Activated T-cell treated with anti-CD3 and anti-CD28 coated beads, Interleukin-2, amount 50 U/mL, for 24 hours (primary cell): Measurements from ENCODE around the gene RNF223.
"Not testable (repeated sequence)": the region's sequence is repeated elsewhere in the genome, so short reads cannot be mapped to it uniquely, and the experiment has no call there.

ENCODE experiments used
- DNase-seq: peaks from one replicate; pipeline ENCODE4 v3.0.0-alpha.2; 2020
- H3K27ac Mint-ChIP-seq: 2 replicates; pipeline ENCODE4 v1.8.0; 2020; ENCODE audit warnings: mild to moderate bottlenecking, mixed read lengths
- H3K27me3 Mint-ChIP-seq: 2 replicates; pipeline ENCODE4 v1.8.0; 2020; ENCODE audit warnings: mixed read lengths
- H3K36me3 Mint-ChIP-seq: 2 replicates; pipeline ENCODE4 v1.8.0; 2020; ENCODE audit warnings: low read depth, mixed read lengths
- H3K4me1 Mint-ChIP-seq: 2 replicates; pipeline ENCODE4 v1.8.0; 2020; ENCODE audit warnings: low read depth, mixed read lengths
- H3K4me3 Mint-ChIP-seq: 2 replicates; pipeline ENCODE4 v1.8.0; 2020; ENCODE audit warnings: mild to moderate bottlenecking, moderate library complexity, mixed read lengths
- H3K9me3 Mint-ChIP-seq: 2 replicates; pipeline ENCODE4 v1.8.0; 2020; ENCODE audit warnings: mixed read lengths

Gene RNF223

DNA sequence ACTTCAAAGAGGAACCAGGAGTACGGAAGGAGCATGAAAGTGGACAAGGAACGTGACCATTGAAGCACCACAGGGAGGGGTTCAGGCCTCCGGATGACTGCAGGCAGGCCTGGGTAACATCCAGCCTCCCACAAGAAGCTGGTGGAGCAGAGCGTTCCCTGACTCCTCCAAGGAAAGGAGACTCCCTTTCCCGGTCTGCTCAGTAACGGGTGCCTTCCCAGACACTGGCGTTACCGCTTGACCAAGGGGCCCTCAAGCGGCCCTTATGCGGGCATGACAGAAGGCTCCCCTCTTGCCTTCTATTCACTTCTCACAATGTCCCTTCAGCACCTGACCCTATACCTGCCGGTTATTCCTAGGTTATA is 8.2 kb downstream of the RNF223 start:
- Mint-ChIP-seq H3K27ac (peak overlapping the region; percentile 2), H3K36me3 (peaks cover 10% of the 10 kb centered on the region), H3K4me3 (peak overlapping the region; percentile 50), H3K4me1 (peaks cover 45% of the 10 kb centered on the region)
- not testable (repeated sequence) for H3K27me3 Mint-ChIP-seq, DNase-seq, H3K9me3 Mint-ChIP-seq

DNA sequence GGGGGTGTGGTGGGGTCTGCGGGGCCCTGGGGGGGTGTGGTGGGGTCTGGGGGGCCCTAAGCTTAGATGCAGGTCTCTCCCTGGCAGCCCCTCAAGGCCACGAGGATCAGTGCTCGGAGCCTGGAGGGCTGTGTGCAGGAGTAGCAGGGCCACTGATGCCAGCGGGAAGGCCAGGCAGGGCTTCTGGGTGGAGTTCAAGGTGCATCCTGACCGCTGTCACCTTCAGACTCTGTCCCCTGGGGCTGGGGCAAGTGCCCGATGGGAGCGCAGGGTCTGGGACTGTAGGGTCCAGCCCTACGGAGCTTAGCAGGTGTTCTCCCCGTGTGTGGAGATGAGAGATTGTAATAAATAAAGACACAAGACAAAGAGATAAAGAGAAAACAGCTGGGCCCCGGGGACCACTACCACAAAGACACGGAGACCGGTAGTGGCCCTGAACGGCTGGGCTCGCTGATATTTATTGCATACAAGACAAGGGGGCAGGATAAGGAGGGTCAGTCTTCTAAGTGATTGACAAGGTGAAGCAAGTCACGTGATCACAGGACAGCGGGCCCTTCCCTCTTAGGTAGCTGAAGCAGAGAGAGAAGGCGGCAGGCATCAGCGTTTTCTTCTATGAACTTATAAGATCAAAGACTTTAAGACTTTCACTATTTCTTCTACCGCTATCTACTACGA is 8.7 kb downstream of the RNF223 start:
- Mint-ChIP-seq H3K27me3 (peaks cover 8% of the 10 kb centered on the region), H3K36me3 (peaks cover 13% of the 10 kb centered on the region), H3K27ac (peak overlapping the region; percentile 2), H3K4me1 (peaks cover 48% of the 10 kb centered on the region), H3K4me3 (peak overlapping the region; percentile 50), H3K9me3 (no peaks in the 10 kb centered on the region)
- DNase-seq: no peak

DNA sequence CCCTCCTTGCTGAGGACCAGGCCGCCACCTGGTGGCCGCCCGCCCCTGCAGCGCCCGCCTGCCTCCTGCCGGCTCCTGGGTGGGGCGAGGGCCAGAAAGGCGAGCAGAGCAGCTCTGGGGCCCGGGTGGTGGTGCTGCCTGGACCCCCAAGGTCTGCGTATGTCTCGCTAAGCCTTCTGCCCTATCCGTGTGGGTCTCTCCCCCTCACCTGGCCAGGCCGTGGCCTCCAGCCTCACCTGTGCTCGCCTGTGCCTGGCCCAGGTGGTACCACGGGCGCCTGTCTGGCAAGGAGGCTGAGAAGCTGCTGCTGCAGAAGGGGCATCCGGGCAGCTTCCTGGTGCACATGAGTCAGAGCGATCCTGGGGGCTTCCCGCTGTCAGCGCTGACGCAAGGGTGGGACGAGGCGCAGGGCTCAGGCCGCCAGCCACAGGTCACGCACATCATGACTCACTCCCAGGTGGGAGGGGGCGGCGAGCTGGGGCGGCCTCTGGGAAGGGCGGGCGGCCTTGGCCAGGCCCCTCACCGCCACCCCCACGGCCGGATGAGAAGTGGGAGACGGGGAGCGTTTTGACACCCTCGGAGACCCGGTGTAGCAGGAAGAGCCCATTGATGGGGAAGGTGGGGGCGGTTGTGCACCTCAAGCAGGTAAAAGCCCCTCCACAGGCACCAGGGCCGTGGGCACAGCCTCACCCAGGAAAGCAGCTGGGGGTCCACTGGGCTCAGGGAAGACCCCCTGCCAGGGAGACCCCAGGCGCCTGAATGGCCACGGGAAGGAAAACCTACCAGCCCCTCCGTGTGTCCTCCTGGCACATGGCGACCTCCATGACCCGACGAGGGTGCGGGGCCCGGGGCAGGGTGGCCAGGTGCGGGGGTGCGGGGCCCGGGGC is 9.9 kb downstream of the RNF223 start:
- peak; percentile 93 for DNase-seq
- Mint-ChIP-seq H3K27me3 (peaks cover 10% of the 10 kb centered on the region), H3K4me3 (peak overlapping the region; percentile 78), H3K4me1 (peaks cover 53% of the 10 kb centered on the region), H3K9me3 (no peaks in the 10 kb centered on the region), H3K27ac (peak overlapping the region; percentile 90), H3K36me3 (peaks cover 18% of the 10 kb centered on the region)

DNA sequence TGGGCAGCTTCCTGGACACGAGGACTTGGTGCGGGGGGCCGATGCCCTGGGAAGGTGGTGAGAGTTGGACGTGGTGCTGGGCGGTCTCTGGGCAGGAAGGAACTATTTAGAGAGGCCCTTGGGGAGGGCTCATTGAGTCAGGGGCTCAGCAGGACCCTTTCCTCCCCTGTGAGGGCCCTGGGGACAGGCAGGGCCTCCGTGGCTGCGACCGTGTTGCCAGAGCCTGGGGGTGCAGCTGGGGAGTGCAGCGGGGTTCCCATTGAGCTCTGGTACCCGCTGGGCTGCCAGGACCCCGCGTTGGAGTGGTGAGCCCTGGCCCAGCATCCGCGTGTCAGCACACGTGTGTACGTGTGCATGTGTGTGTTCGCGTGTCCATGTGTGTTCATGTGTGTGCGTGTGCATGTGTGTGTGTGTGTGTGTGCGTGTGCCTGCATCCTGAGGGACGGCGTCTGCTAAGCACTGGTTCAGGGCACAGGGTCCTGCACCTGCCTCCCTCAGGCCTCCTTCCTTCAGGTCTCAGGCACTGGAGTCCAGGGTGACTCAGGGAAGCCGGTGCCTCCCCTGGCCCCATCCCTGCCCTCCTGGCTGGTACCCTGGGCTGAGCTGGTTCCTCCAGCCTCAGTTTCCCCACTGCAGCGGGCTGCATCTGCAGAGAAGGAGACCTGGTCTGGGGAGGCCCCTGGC is 10.7 kb downstream of the RNF223 start:
- Mint-ChIP-seq H3K36me3 (peaks cover 18% of the 10 kb centered on the region), H3K27ac (peak overlapping the region; percentile 90), H3K27me3 (peaks cover 16% of the 10 kb centered on the region), H3K4me3 (peak overlapping the region; percentile 78), H3K4me1 (peaks cover 57% of the 10 kb centered on the region), H3K9me3 (no peaks in the 10 kb centered on the region)
- DNase-seq: no peak

DNA sequence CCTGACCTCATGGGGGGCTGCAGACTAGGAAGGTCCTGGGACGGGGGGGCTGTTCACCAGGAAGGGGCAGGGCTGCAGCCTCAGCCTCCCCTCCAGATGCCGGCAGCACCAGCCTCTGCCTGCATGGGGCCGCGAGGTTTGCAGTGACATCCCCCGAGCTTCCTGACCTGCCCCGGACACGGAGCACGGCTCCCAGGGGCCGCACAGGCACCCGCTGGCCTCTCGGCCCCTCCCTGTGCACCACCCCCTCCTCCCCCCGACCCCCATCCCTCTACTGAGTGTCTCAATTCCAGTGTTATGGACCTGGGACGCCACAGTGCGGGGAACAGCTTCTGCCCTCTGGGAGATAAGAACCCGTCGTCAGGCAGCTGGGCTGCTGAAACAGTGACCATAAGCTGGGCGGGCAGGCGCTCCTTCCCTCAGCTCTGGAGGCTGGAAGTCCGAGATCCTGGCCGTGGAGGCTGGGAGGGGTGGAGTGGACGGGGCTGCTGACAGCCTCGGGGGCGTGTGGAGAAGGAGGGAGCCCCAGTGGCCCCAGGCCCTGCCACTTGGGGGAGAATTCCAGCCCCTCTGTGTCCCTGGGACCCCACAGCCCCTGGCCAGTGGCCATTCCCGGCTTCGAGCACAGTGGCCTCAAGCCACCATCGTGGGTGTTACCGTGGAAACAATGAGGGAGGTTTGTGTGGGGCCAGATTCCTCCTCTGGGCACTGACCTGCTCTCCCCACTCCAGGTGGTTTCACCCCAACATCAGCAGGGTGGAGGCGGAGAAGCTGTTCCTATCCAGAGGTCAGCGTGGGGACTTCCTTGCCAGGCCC is 11.6 kb downstream of the RNF223 start:
- Mint-ChIP-seq H3K4me1 (peaks cover 54% of the 10 kb centered on the region), H3K27me3 (peaks cover 24% of the 10 kb centered on the region), H3K36me3 (peaks cover 18% of the 10 kb centered on the region), H3K27ac (peak overlapping the region; percentile 87), H3K9me3 (no peaks in the 10 kb centered on the region), H3K4me3 (peak overlapping the region; percentile 78)
- no peak for DNase-seq

DNA sequence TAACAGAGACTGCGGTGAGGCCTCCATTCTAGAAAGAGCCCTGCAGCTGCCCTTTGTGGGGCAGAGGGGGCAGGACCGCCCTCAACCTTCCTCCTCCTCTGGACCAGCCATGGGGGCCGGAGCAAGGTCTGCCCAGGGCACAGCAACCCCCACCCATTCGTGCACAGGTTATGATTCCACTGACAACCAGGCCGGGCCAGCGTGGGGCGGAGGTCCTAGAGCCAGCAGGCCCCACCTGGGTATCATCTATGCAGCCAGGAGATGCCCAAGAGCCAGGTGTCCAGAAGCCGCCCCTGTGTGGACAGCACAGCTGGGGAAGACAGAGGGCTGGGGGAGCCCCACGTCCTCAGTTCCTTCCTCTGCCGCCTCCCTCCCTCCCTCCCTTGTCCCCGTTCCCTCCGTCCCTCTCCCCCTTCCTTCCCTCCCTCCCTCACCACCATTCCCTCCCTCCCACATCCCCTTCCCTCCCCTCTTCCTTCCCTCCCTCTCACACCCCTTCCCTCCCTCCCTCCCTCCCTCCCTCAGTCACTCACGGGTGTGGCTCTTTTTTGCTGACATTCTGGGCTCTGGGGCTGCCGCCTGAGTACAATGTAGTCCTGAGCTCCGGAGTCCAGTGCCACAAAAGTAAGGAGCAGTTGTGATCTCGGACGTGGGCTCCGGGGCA is 12.3 kb downstream of the RNF223 start:
- Mint-ChIP-seq H3K36me3 (peaks cover 18% of the 10 kb centered on the region), H3K4me1 (peaks cover 54% of the 10 kb centered on the region), H3K27me3 (peaks cover 30% of the 10 kb centered on the region), H3K27ac (peak overlapping the region; percentile 71), H3K9me3 (no peaks in the 10 kb centered on the region), H3K4me3 (peak overlapping the region; percentile 85)
- no peak for DNase-seq

DNA sequence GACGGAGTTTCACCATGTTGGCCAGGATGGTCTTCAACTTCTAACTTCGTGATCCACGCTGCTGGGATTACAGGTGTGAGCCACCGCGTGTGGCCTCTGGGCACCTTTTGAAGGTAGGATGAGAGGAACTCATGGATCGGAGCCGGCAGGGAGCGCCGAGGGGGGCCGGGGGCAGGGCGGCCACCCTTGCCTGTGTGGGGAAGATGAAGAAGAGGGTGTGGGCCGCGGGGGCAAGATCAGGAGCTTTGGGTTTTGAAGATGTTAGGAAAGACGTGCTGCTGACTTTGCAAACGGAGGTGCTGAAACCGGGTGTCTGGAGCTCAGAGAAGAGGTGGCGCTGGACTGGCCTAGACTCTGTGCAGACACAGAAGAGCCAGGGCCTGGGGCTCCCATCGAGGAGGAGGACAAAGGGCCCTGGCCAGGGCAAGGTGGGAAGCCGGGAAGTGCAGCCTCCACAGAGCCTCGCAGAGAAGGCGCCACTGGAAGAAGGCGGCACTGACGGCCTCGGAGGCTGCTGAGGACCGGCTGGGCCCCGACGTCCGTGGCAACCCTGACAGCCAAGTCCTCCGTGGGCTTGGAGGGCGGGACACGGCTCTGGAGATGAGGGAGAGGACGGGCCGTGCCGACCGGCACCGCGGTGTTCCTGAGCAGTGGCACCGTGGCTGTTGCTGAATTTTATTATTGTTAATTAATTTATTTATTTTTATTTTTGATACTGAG is 13.7 kb downstream of the RNF223 start:
- H3K27ac Mint-ChIP-seq: peak overlapping the region; percentile 26
- H3K4me3 Mint-ChIP-seq: peak overlapping the region; percentile 85

DNA sequence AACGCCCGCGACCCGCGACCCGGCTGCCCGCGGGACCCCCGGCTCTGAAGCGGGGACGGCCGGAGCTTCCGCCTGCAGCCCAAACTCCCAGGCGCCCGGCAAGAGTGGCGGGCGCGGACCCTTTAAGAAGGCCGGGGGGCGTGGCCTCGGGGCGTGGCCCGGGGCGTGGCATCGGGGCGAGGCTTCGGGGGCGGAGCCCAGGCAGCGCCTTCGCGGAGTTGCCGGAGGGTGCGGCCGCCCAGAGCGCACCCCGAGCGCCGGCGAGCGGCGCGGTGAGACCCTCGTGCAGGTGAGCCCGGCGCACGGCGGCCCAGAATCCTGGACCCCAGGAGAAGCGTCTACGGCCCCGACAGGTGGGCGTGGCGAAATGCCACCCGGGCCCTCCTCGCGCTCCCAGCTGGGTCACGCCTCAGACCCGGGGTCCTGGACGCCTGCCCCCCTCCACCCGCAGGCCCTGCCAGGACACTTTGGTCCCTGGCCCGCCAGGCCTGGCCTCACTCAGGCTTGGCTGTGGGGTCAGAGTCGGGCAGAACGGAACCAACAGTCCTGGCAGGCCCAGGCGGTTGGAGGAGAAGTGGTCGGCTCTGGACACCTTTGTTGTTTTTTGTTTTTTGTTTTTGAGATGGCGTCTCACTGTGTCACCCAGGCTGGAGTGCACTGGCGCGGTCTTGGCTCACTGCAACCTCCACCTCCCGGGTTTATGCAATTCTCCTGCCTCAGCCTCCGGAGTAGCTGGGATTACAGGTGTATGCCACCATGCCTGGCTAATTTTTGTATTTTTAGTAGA is 14.4 kb downstream of the RNF223 start:
- Mint-ChIP-seq H3K4me3 (peak overlapping the region; percentile 85), H3K27me3 (peaks cover 33% of the 10 kb centered on the region)

More for the DNA sequence above, 13.7 kb downstream of the RNF223 start:
- Mint-ChIP-seq H3K4me1 (peaks cover 45% of the 10 kb centered on the region), H3K36me3 (peaks cover 16% of the 10 kb centered on the region), H3K9me3 (no peaks in the 10 kb centered on the region), H3K27me3 (peaks cover 33% of the 10 kb centered on the region)
- no peak for DNase-seq

DNA sequence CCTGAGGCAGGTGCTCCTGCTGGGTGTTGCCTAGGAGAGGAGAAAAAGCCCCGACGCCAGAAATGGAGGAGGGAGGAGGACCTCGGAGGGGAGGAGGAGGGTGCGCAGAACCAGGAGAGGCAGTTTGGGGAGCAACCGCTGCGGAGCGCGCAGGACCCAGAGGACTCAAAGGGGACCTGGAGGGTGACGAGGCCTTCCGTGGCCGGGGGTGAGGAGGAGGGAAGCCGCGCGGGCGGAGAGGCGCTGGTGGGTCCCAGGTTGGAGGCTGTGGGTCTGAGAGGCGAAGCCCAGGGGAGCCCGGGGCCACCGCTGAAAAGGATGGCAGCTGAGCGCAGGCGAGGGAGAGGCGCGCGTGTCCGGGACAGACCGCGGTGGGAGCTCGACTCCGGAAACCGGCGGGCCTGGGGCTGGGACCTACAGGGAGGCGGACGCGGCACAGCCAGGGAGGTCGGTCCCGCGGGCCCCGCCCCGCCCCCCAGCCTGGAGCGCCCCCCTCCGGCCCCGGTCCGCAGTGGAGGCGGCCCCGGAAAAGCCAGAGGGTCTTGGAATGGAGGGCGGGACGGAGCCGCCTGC is 15.1 kb downstream of the RNF223 start:
- no peak for DNase-seq
- Mint-ChIP-seq H3K36me3 (peaks cover 18% of the 10 kb centered on the region), H3K27ac (peak overlapping the region; percentile 29), H3K4me3 (peak overlapping the region; percentile 77), H3K4me1 (peaks cover 37% of the 10 kb centered on the region), H3K9me3 (no peaks in the 10 kb centered on the region), H3K27me3 (peaks cover 33% of the 10 kb centered on the region)

More for the DNA sequence above, 14.4 kb downstream of the RNF223 start:
- H3K9me3 Mint-ChIP-seq: no peaks in the 10 kb centered on the region
- peaks cover 42% of the 10 kb centered on the region for H3K4me1 Mint-ChIP-seq
- H3K27ac Mint-ChIP-seq: peak overlapping the region; percentile 26
- peaks cover 18% of the 10 kb centered on the region for H3K36me3 Mint-ChIP-seq
- DNase-seq: peak; percentile 99

DNA sequence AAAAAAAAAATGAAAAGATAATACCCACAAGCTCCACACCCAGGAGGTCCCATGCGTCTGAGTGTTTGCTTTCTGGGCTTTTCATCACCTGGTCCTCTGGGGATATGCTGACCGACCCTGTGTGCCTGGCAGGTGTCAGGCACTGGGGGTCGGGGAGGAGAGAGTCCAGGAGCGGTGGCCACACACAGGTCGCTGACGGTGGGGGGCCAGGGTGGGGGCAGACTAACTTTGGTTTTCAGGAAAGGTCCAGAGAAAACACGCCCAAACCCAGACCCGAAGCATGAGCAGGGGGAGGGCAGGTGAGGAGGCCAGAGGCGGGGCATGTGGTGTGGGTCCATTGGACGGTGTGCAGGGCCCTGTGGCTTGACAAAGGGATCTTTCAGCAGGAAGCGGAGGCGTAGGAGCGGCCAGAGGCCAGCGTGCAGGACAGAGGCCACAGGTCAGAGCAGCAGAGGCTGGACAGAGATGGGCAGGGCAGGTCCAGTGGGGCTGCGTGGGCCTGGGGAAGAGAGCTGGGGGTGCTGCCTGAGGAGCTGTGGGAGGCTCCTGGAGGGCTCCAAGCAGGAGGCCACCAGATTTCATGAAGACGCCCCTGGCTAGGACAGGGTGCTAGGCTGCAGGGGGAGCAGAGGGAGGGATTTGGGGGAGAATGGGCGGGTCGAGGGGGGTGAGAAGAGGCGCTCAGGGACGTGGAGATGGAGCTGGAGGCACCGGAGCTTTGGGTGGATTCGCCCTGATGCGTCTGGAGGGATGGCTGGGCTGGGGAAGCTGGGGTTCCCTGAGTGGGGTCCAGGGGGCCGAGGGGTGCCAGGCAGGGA is 15.8 kb downstream of the RNF223 start:
- Mint-ChIP-seq H3K9me3 (no peaks in the 10 kb centered on the region), H3K4me3 (peak overlapping the region; percentile 77), H3K27ac (peak overlapping the region; percentile 29), H3K27me3 (peaks cover 33% of the 10 kb centered on the region), H3K36me3 (peaks cover 18% of the 10 kb centered on the region), H3K4me1 (peaks cover 32% of the 10 kb centered on the region)
- DNase-seq: no peak

DNA sequence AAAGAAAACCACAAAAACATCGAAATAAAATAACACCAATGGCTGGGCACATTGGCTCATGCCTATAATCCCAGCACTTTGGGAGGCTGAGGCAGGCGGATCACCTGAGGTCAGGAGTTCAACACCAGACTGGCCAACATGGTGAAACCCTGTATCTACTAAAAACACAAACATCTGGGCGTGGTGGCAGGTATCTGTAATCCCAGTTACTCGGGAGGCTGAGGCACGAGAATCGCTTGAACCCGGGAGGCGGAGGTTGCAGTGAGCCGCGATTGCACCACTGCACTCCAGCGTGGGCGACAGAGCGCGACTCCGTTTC is 16.4 kb downstream of the RNF223 start:
- not testable (repeated sequence) for H3K4me3 Mint-ChIP-seq, H3K27ac Mint-ChIP-seq, DNase-seq, H3K9me3 Mint-ChIP-seq
- Mint-ChIP-seq H3K36me3 (peaks cover 15% of the 10 kb centered on the region), H3K4me1 (peaks cover 26% of the 10 kb centered on the region), H3K27me3 (peaks cover 33% of the 10 kb centered on the region)
